ENCODE results near the gene VAMP8.

VAMP8 gene

GRCh38 chr2:85577063-85577385 is 362 bp upstream of the VAMP8 start:
- no CpG with 5 or more reads among the region's 3 CpGs for WGBS (ENCODE audit: extremely low coverage, insufficient coverage, insufficient read length)
- Histone ChIP-seq H4K91ac (ENCODE audit: low read depth, low read length) (peak overlapping the region; percentile 57), H3K4me2 (ENCODE audit: low read length) (peak overlapping the region; percentile 82), H4K8ac (ENCODE audit: low read depth, low read length) (peak overlapping the region; percentile 58), H2BK12ac (ENCODE audit: low read length) (no peak overlapping the region), H2BK120ac (ENCODE audit: insufficient read depth, low read length, poor library complexity) (no peak overlapping the region), H3K27ac (ENCODE audit: low read depth, low read length) (no peak overlapping the region), H3K14ac (ENCODE audit: low read length) (no peak overlapping the region), H3K18ac (ENCODE audit: low read length) (no peak overlapping the region), H2BK5ac (ENCODE audit: low read depth, low read length, poor library complexity) (no peak overlapping the region), H2AK5ac (ENCODE audit: low read length) (no peak overlapping the region), H3K79me2 (ENCODE audit: control insufficient read depth, insufficient read depth, low read length, poor library complexity) (peaks cover 6% of the 10 kb centered on the region), H3K36me3 (ENCODE audit: control insufficient read depth in 1 of 2, insufficient read depth in 2 of 2, low read length in 2 of 2) (peaks cover 3 to 8% of the 10 kb centered on the region in 2 experiments), H3K4me3 (ENCODE audit: low read depth, low read length) (no peak overlapping the region), H3K27me3 (ENCODE audit: insufficient read depth, low read length) (no peaks in the 10 kb centered on the region), H2AFZ (ENCODE audit: insufficient read depth, low read length, poor library complexity) (peak overlapping the region; percentile 25), H3K9ac (ENCODE audit: low read length) (no peak overlapping the region), H3K4ac (ENCODE audit: low read depth, low read length) (peak overlapping the region; percentile 21), H3K23ac (ENCODE audit: low read length) (no peak overlapping the region), H4K12ac (ENCODE audit: low read depth, low read length) (no peak overlapping the region), H3K9me3 (ENCODE audit: insufficient read depth, low read depth, low read length) (no peaks in the 10 kb centered on the region), H3K79me1 (ENCODE audit: low read length) (peaks cover 4% of the 10 kb centered on the region), H3K4me1 (ENCODE audit: control insufficient read depth in 1 of 2, insufficient read depth in 2 of 2, low read length in 2 of 2) (peaks cover 24 to 25% of the 10 kb centered on the region in 2 experiments)
- DNase-seq = no peak

GRCh38 chr2:85578243-85579180 is 1.1 kb downstream of the VAMP8 start:
- H2AK5ac ChIP-seq (ENCODE audit: low read length) = no peak overlapping the region
- H3K36me3 ChIP-seq (ENCODE audit: control insufficient read depth in 1 of 2, insufficient read depth in 2 of 2, low read length in 2 of 2) = peaks cover 8 to 10% of the 10 kb centered on the region in 2 experiments
- no peak overlapping the region for H4K12ac ChIP-seq (ENCODE audit: low read depth, low read length)
- H3K79me2 ChIP-seq (ENCODE audit: control insufficient read depth, insufficient read depth, low read length, poor library complexity) = peaks cover 6% of the 10 kb centered on the region
- H3K79me1 ChIP-seq (ENCODE audit: low read length) = peaks cover 4% of the 10 kb centered on the region
- peaks cover 24 to 25% of the 10 kb centered on the region in 2 experiments for H3K4me1 ChIP-seq (ENCODE audit: control insufficient read depth in 1 of 2, insufficient read depth in 2 of 2, low read length in 2 of 2)
- peak overlapping the region; percentile 29 for H3K4ac ChIP-seq (ENCODE audit: low read depth, low read length)
- peak overlapping the region; percentile 14 for H2BK5ac ChIP-seq (ENCODE audit: low read depth, low read length, poor library complexity)
- H4K91ac ChIP-seq (ENCODE audit: low read depth, low read length) = peak overlapping the region; percentile 25
- no peaks in the 10 kb centered on the region for H3K9me3 ChIP-seq (ENCODE audit: insufficient read depth, low read depth, low read length)
- H2BK120ac ChIP-seq (ENCODE audit: insufficient read depth, low read length, poor library complexity) = no peak overlapping the region
- H2AFZ ChIP-seq (ENCODE audit: insufficient read depth, low read length, poor library complexity) = peak overlapping the region; percentile 17
- peak overlapping the region; percentile 60 for H3K9ac ChIP-seq (ENCODE audit: low read length)
- H3K27ac ChIP-seq (ENCODE audit: low read depth, low read length) = peak overlapping the region; percentile 68
- DNase-seq = peak; percentile 51 to 57
- peak overlapping the region; percentile 12 for H3K18ac ChIP-seq (ENCODE audit: low read length)
- H3K27me3 ChIP-seq (ENCODE audit: insufficient read depth, low read length) = no peaks in the 10 kb centered on the region
- peak overlapping the region; percentile 57 for H3K14ac ChIP-seq (ENCODE audit: low read length)
- peak overlapping the region; percentile 82 for H3K4me2 ChIP-seq (ENCODE audit: low read length)
- no peak overlapping the region for H4K8ac ChIP-seq (ENCODE audit: low read depth, low read length)
- WGBS (ENCODE audit: extremely low coverage, insufficient coverage, insufficient read length) = no CpG with 5 or more reads among the region's 19 CpGs
- peak overlapping the region; percentile 16 for H2BK12ac ChIP-seq (ENCODE audit: low read length)
- no peak overlapping the region for H3K4me3 ChIP-seq (ENCODE audit: low read depth, low read length)
- no peak overlapping the region for H3K23ac ChIP-seq (ENCODE audit: low read length)

GRCh38 chr2:85579266-85579935 is 2.0 kb downstream of the VAMP8 start:
- H3K9ac ChIP-seq (ENCODE audit: low read length) = no peak overlapping the region
- no peak overlapping the region for H3K23ac ChIP-seq (ENCODE audit: low read length)
- H3K27me3 ChIP-seq (ENCODE audit: insufficient read depth, low read length) = no peaks in the 10 kb centered on the region
- H2AK5ac ChIP-seq (ENCODE audit: low read length) = no peak overlapping the region
- H3K9me3 ChIP-seq (ENCODE audit: insufficient read depth, low read depth, low read length) = no peaks in the 10 kb centered on the region
- H3K4me3 ChIP-seq (ENCODE audit: low read depth, low read length) = no peak overlapping the region
- H3K79me2 ChIP-seq (ENCODE audit: control insufficient read depth, insufficient read depth, low read length, poor library complexity) = peaks cover 6% of the 10 kb centered on the region
- peaks cover 8 to 10% of the 10 kb centered on the region in 2 experiments for H3K36me3 ChIP-seq (ENCODE audit: control insufficient read depth in 1 of 2, insufficient read depth in 2 of 2, low read length in 2 of 2)
- peak overlapping the region; percentile 13 for H3K4me2 ChIP-seq (ENCODE audit: low read length)
- no peak overlapping the region for H3K4ac ChIP-seq (ENCODE audit: low read depth, low read length)
- H3K4me1 ChIP-seq (ENCODE audit: control insufficient read depth in 1 of 2, insufficient read depth in 2 of 2, low read length in 2 of 2) = peaks cover 25 to 26% of the 10 kb centered on the region in 2 experiments
- H2BK120ac ChIP-seq (ENCODE audit: insufficient read depth, low read length, poor library complexity) = no peak overlapping the region
- no peak overlapping the region for H2AFZ ChIP-seq (ENCODE audit: insufficient read depth, low read length, poor library complexity)
- DNase-seq = peak; percentile 43 to 72
- no peak overlapping the region for H4K12ac ChIP-seq (ENCODE audit: low read depth, low read length)
- H4K8ac ChIP-seq (ENCODE audit: low read depth, low read length) = peak overlapping the region; percentile 23
- no CpG with 5 or more reads among the region's 6 CpGs for WGBS (ENCODE audit: extremely low coverage, insufficient coverage, insufficient read length)
- H3K79me1 ChIP-seq (ENCODE audit: low read length) = peaks cover 4% of the 10 kb centered on the region
- H3K18ac ChIP-seq (ENCODE audit: low read length) = no peak overlapping the region
- peak overlapping the region; percentile 22 for H3K27ac ChIP-seq (ENCODE audit: low read depth, low read length)
- no peak overlapping the region for H2BK5ac ChIP-seq (ENCODE audit: low read depth, low read length, poor library complexity)
- no peak overlapping the region for H3K14ac ChIP-seq (ENCODE audit: low read length)
- H2BK12ac ChIP-seq (ENCODE audit: low read length) = no peak overlapping the region
- H4K91ac ChIP-seq (ENCODE audit: low read depth, low read length) = no peak overlapping the region

- Histone ChIP-seq H2BK120ac (ENCODE audit: insufficient read depth, low read length, poor library complexity) (no peak overlapping the region), H3K18ac (ENCODE audit: low read length) (no peak overlapping the region), H3K36me3 (ENCODE audit: control insufficient read depth in 1 of 2, insufficient read depth in 2 of 2, low read length in 2 of 2) (peaks cover 8 to 10% of the 10 kb centered on the region in 2 experiments), H2AFZ (ENCODE audit: insufficient read depth, low read length, poor library complexity) (no peak overlapping the region), H3K4me2 (ENCODE audit: low read length) (no peak overlapping the region), H4K91ac (ENCODE audit: low read depth, low read length) (peak overlapping the region; percentile 10), H2BK12ac (ENCODE audit: low read length) (no peak overlapping the region), H3K27ac (ENCODE audit: low read depth, low read length) (no peak overlapping the region), H3K79me2 (ENCODE audit: control insufficient read depth, insufficient read depth, low read length, poor library complexity) (peaks cover 6% of the 10 kb centered on the region), H2AK5ac (ENCODE audit: low read length) (no peak overlapping the region), H4K12ac (ENCODE audit: low read depth, low read length) (no peak overlapping the region), H4K8ac (ENCODE audit: low read depth, low read length) (no peak overlapping the region), H3K27me3 (ENCODE audit: insufficient read depth, low read length) (no peaks in the 10 kb centered on the region), H3K79me1 (ENCODE audit: low read length) (peaks cover 4% of the 10 kb centered on the region), H3K23ac (ENCODE audit: low read length) (no peak overlapping the region), H3K9me3 (ENCODE audit: insufficient read depth, low read depth, low read length) (no peaks in the 10 kb centered on the region), H2BK5ac (ENCODE audit: low read depth, low read length, poor library complexity) (no peak overlapping the region), H3K4ac (ENCODE audit: low read depth, low read length) (peak overlapping the region; percentile 30), H3K14ac (ENCODE audit: low read length) (no peak overlapping the region), H3K4me1 (ENCODE audit: control insufficient read depth in 1 of 2, insufficient read depth in 2 of 2, low read length in 2 of 2) (peaks cover 33 to 35% of the 10 kb centered on the region in 2 experiments), H3K4me3 (ENCODE audit: low read depth, low read length) (no peak overlapping the region), H3K9ac (ENCODE audit: low read length) (no peak overlapping the region)
- no CpG with 5 or more reads among the region's 3 CpGs for WGBS (ENCODE audit: extremely low coverage, insufficient coverage, insufficient read length)
- no peak for DNase-seq
These were observed 2.8 kb downstream of the VAMP8 start for GRCh38 chr2:85580206-85580605.
